Muscle of arm (tissue), 12 donors: Measurements from ENCODE around the gene MAF. TPM values are rescaled to one million over a fixed set of nuclear protein-coding genes. Genes with fewer than 3 reads are reported as not detected.

Experiments
- DNase-seq: peaks from one replicate; pipeline ENCODE4 v3.0.0-alpha.2; 2013
- polyA plus RNA-seq, 12 donors: library from polyadenylated mRNA; unstranded; fragments of 120-200 nt; gene quantifications; one replicate each; pipeline ENCODE4 v1.2.1, GENCODE V29; 2013; ENCODE audit not compliant: insufficient read length in 12 of 12

The MAF gene
- polyA plus RNA-seq, 12 donors, result 22.6 to 282 (median 38.2) TPM

DNA sequence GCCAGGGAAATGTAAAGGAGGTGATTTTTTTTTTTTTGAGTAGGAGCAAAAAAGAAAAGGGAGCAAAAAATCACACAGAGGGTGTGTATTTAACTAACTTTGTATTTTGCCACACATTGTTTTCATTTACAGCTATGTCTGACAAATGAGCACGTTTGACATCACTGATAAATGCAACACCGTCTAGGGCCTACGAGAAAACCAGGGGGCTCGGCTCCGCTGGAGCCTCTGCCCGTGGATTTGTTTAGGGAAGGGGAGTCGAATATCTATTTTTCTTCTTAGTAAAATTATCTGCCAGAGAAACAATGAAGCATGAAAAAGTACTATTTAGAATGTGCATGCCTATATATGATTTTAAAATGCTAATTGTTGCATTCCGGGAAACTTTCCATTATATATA lies 6.8 kb downstream of the MAF start:
- no peak for DNase-seq

DNA sequence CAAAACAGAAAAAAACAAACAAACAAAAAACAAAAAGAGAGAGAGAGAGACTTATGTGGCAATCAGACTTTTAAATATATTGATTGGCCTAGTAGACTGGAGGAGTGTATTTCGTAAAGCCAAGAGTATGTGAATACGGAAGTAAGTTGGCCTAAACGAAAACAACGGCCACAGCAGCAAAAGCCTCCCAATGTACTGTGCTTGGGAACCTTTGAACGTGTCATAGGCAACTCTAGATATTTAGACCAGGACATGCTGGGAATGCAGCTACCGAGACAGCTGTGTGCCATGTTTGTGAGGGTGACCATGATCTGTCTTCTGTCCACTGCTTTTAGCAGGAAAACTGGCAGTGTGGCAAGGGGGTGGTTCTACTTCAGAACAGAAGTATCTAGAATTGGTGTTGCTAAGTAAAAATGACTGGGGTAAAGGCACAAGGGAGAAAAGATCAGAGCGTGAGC lies 7.4 kb downstream of the MAF start:
- DNase-seq, result no peak

- no peak for DNase-seq
These were observed 8.4 kb downstream of the MAF start for GRCh38 chr16:79592186-79592585.

DNA sequence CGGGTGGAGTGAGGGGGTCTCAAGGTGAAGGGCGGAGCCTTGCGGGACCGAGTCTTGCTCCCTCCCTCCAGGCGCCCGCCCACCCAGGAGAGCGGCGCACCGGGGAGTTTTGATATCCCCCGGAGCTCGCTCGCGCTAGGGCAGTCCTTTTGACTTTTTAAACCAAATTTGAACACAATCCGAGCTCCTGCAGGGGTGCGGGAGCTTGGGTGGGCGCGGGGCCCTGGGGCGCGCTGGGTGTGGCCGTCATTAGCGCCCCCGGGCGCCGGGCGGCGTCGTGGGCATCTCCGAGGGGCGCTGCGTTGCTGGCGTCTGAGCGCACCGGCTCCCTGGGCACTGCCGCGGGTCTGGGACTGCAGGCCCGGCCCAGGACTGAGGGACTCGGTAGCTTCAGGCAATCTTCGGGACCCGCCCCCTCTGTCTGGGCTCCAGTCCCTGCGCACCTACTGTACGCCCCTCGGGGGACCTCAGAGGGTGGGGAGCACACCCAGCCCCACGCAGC lies 10.9 kb downstream of the MAF start:
- no peak for DNase-seq

- DNase-seq, result no peak
These were observed 12.6 kb downstream of the MAF start for GRCh38 chr16:79587897-79588296.

DNA sequence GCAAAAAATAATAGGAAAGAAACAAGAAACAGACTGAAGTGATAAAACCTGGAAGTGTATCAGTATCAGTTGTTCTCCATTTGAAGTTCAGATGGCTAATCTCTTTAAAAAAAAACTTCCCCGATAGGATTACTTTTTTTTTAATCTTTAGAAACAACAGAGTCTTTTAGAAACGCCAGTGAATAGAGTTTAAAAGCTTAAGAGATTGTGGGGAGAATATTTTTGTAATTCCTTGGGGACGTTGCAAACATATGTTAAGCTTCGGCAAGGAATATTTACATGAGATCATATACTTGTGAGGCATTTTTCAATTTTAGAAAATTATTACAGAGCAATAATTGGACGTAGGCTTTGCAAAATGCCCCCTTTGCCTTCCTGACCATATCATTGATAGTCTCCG lies 13.2 kb downstream of the MAF start:
- no peak for DNase-seq

DNA sequence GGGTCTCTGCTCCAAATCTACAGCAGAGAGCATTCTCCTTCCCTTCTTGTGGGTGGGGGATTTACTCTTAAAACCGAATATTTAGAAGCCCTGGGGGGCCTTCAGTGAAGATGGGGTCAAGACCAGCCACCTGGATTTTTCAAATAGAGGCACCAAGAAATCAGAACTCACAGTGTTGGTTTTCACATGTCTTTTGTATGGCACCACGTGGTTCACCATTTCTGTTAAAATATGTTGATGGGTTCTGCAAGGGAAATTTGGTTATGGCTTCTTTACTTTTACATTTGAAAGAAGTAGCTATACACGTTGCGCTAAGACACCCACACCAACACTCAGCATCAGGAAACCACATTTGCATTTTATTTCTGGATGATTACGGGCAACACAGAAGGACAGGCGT lies 17.7 kb downstream of the MAF start:
- DNase-seq, result no peak

- DNase-seq, result no peak
These were observed 19.9 kb downstream of the MAF start for GRCh38 chr16:79580453-79581191.

DNA sequence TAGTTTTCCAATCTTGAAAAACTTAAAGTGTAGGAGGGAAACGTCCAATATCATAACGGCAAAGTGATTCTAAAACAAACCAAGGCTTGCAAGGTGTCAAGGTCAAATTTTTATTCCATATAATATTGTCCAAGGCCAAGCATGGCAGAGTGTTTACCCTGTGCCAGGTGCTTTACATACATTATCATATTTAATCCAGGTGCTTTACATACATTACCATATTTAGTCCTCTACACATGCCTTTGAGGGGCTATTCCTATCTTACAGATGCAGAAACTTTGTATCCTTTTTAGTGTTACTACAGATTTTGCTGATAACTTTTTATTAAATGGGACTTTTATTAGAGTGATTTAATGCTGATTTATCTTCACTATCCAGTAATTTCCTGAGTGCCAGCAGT lies 23.9 kb downstream of the MAF start:
- DNase-seq, result no peak

DNA sequence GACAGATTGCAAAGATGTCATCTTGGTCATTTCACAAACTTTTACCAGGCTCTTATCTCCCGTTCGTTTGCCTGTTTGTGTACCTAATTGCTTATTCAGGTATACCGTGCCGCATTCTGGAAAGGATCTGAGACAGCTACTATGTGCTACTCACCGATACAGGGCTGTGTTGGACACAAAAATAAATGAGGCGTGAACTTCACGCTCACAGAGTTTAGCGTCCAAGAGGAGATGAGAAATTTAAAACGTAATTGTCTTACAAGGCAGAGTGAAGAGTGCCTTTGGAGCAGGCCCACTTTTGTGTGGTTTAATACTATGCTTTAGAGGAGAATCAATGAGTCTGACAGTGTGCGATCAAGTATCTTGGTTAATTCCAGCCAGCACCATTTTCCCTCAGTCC lies 26.7 kb downstream of the MAF start:
- DNase-seq, result no peak

GRCh38 chr16:79573071-79573470 lies 27.5 kb downstream of the MAF start:
- no peak for DNase-seq

GRCh38 chr16:79571903-79572535 lies 28.5 kb downstream of the MAF start:
- no peak for DNase-seq

- DNase-seq, result peak; percentile 73
These were observed 29.3 kb downstream of the MAF start for GRCh38 chr16:79571065-79571902.

DNA sequence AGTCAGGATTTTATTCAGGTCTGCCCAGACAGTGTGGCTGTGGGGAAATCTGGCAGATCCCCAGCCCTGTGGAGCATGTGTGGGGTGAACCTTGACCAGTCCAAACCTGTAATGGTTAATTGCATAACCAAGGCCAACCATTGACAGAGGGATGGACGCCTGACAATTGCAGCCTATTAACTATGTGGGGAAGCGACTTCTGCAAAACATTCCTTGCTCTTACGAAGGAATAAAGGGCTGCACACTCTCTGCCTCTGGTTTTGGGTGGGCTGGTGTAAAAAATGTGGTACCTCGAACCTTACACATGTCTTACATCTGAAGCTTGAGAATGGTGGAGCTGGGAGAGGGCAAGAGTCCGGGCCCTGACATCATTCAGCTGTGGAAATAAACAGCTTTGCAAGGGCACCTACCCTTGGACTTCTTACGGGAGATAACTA lies 35.8 kb downstream of the MAF start:
- DNase-seq, result no peak

DNA sequence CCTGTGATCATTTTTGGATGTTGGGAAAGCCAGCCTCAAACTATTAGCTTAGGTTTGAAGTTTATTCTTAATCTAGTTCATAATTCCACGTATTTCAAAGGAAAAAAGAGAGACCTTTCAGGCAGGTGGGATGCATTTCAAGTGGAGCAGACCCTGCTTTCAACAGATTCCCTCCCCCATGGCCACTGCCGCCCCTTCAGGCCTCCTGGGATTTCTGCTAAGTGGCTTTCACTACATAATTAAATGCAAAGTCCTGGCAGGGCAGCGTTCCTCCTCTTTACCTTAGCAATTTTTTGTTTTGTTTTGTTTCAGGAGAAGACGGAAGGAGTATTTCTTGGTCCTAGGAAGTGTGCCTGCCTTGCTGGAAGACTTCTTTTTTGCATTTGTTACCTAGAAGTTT lies 36.6 kb downstream of the MAF start:
- no peak for DNase-seq

- DNase-seq, result no peak
These were observed 38.2 kb downstream of the MAF start for GRCh38 chr16:79562166-79562823.

GRCh38 chr16:79561729-79562128 lies 38.8 kb downstream of the MAF start:
- DNase-seq, result no peak

DNA sequence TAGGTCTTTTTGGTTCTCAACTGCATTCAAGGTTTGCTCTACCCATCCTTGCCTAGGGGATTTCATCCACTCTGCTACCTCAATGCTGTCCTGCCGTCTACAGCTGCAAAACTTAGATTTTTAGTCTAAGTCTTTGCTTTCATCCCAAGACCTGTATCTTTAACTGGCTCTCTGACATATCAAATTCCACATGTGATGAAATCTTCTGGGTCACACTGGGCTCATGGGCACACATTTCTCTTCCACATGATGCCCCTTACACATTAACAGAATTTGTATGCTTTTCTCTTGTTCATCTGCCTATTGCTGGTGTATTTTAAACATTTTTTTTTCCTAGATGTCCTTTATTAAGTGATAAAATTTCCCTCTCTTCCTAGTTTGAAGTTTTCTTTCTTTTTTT lies 39.6 kb downstream of the MAF start:
- DNase-seq, result no peak

GRCh38 chr16:79560318-79560717 lies 40.2 kb downstream of the MAF start:
- no peak for DNase-seq

- DNase-seq, result no peak
These were observed 41.0 kb downstream of the MAF start for GRCh38 chr16:79559532-79559931.

- DNase-seq, result no peak
These were observed 43.1 kb downstream of the MAF start for GRCh38 chr16:79557421-79557820.

DNA sequence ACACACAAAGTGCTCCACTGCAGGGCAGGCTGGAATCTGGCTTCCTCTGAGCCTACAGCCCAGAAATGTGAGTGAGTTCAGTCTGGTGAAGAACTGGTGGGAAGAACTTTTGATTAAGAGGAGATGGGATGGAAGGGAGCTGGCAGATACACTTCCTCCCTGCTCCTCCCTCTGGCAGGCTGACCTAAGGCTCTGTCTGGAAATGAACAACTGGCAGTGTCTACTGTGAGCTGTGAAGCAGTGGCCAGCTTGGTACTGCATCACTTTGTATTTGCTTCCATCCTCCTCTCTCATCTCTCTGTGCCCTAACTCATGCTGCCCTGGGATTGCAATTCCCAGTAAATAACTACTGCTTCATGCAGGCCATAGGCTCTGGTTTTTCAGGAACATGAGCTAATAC lies 45.6 kb downstream of the MAF start:
- no peak for DNase-seq
